A549 (cell line): Measurements from ENCODE around the gene PSMC3.

Source experiments
- EP300 ChIP-seq, 2 experiments: fragments of >200 bp; sonication (Bioruptor Twin); formaldehyde crosslinking; IDR thresholded peaks; 2 replicates in 1 of 2; 3 replicates in 1 of 2; pipeline ENCODE4 v1.6.1; 2016 to 2017
- MAZ ChIP-seq: fragments of 150-350 bp; IDR thresholded peaks from 2 replicates; pipeline ENCODE4 v1.6.1; 2014; ENCODE audit warnings: antibody characterized with exemption, low read depth, low read length, borderline replicate concordance
- PBX3 ChIP-seq: IDR thresholded peaks from 2 replicates; pipeline ENCODE4 v1.6.1; 2012

DNA sequence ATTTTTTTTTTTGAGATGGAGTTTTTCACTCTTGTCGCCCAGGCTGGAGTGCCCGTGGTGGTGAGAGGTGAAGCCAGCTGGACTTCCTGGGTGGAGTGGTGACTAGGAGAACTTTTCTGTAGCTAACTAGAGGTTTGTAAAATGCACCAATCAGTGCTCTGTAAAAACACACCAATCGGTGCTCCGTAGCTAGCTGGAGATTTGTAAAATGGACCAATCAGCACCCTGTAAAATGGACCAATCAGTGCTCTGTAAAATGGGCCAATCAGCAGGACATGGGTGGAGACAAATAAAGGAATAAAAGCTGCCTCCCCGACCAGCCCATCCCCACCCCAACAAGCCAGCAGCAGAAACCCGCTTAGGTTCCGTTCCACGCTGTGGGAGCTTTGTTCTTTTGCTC, 27.1 kb upstream of the PSMC3 start:
- no peak for TF ChIP-seq MAZ
- no peak for TF ChIP-seq EP300 (IDR thresholded peaks at IDR 0.05)
- no peak for TF ChIP-seq PBX3
